OCI-LY7 (cell line): ENCODE measurements around the gene MIPEP. TPM values are rescaled to one million over a fixed set of nuclear protein-coding genes. Genes with fewer than 3 reads are reported as not detected.

ENCODE experiments used
- BruUV-seq: library from RNA; stranded (reverse); fragments of 400-500 nt; replicated peaks from 2 replicates; lab custom pipeline; 2021; lab: Mats Ljungman, UMichigan
- CTCF ChIA-PET: fragments of 300-600 bp; sonication (Branson Sonifier 250); formaldehyde crosslinking; loops from one replicate; lab custom pipeline; 2022; ENCODE audit warnings: antibody characterized with exemption; ENCODE audit not compliant: unreplicated experiment; lab: Charles Lee
- POLR2A ChIA-PET: fragments of 300-600 bp; sonication (Branson Sonifier 250); formaldehyde crosslinking; loops from one replicate; lab custom pipeline; 2022; ENCODE audit warnings: antibody characterized with exemption; lab: Charles Lee
- DNase-seq: peaks from one replicate; pipeline ENCODE4 v3.0.0-alpha.2; 2015; ENCODE audit warnings: low spot score
- H2AFZ ChIP-seq: fragments of 200-600 bp; sonication (generic), shearing (Covaris generic); 2 replicates; pipeline ENCODE4 v1.6.1; 2014; ENCODE audit warnings: mild to moderate bottlenecking, antibody characterized with exemption, low read length, moderate library complexity
- H3K27ac ChIP-seq: fragments of 200-600 bp; sonication (generic); 2 replicates; pipeline ENCODE4 v1.5.1; 2014; ENCODE audit warnings: mixed run types, low read depth, mild to moderate bottlenecking, moderate library complexity, low read length, inconsistent platforms; ENCODE audit not compliant: poor library complexity, severe bottlenecking
- H3K36me3 ChIP-seq: fragments of 200-600 bp; sonication (generic); 2 replicates; pipeline ENCODE4 v1.6.1; 2014; ENCODE audit warnings: mild to moderate bottlenecking, antibody characterized with exemption, low read length, moderate library complexity, mixed read lengths; ENCODE audit not compliant: insufficient read depth
- H3K4me1 ChIP-seq: fragments of 200-600 bp; sonication (generic); 2 replicates; pipeline ENCODE4 v1.5.1; 2014; ENCODE audit warnings: mild to moderate bottlenecking, low read length; ENCODE audit not compliant: insufficient read depth, poor library complexity, severe bottlenecking
- H3K4me2 ChIP-seq: fragments of 200-600 bp; sonication (generic); 2 replicates; pipeline ENCODE4 v1.6.1; 2014; ENCODE audit warnings: mild to moderate bottlenecking, low read length
- H3K4me3 ChIP-seq: fragments of 200-600 bp; sonication (generic); 2 replicates; pipeline ENCODE4 v1.5.1; 2014; ENCODE audit warnings: mild to moderate bottlenecking, low read depth, low read length; ENCODE audit not compliant: poor library complexity, severe bottlenecking
- H3K79me2 ChIP-seq: fragments of 200-600 bp; sonication (generic); 2 replicates; pipeline ENCODE4 v1.6.1; 2016; ENCODE audit warnings: low read depth, mild to moderate bottlenecking, low read length, moderate library complexity, mixed read lengths; ENCODE audit not compliant: insufficient read depth
- H3K9me2 ChIP-seq: fragments of 200-600 bp; sonication (generic); 2 replicates; pipeline ENCODE4 v1.6.1; 2016; ENCODE audit warnings: mild to moderate bottlenecking, low read length, mixed read lengths; ENCODE audit not compliant: insufficient read depth
- H3K9me3 ChIP-seq: fragments of 200-600 bp; sonication (generic); 2 replicates; pipeline ENCODE4 v1.6.1; 2014; ENCODE audit warnings: mild to moderate bottlenecking, mixed run types, low read length, mixed read lengths
- H4K20me1 ChIP-seq: fragments of 200-600 bp; sonication (generic); 2 replicates; pipeline ENCODE4 v1.6.1; 2014; ENCODE audit warnings: mild to moderate bottlenecking, antibody characterized with exemption, low read length, moderate library complexity, mixed read lengths; ENCODE audit not compliant: insufficient read depth
- CTCF ChIP-seq: fragments of 200-600 bp; sonication (generic); conservative IDR thresholded peaks from 2 replicates; pipeline ENCODE4 v1.5.1; 2014; ENCODE audit warnings: mild to moderate bottlenecking, antibody characterized with exemption, low read length, moderate library complexity, mixed read lengths
- EZH2phosphoT487 ChIP-seq: fragments of 200-600 bp; sonication (generic); IDR thresholded peaks from 2 replicates; pipeline ENCODE4 v1.6.1; 2018; ENCODE audit warnings: low read depth, borderline replicate concordance, mild to moderate bottlenecking, mixed run types, antibody characterized with exemption, low read length, moderate library complexity, mixed read lengths
- intact Hi-C: fragments of 100-400 bp; cut with micrococcal nuclease; formaldehyde crosslinking; loops from one replicate; pipeline ENCODE4 v1.10.0; 2022; ENCODE audit not compliant: unreplicated experiment
- total RNA-seq, 2 experiments: library from RNA; depleted of rRNA in 1 of 2; stranded (reverse); fragments of >200 nt in 1 of 2; shearing (Covaris generic) in 1 of 2; gene quantifications; 2 replicates each; pipeline ENCODE4 v1.2.3, GENCODE V29; 2014 to 2022

The MIPEP gene
- total RNA-seq, 2 experiments from 2014 or later = 13.5 to 15.7 TPM

- CTCF ChIA-PET = interaction anchor here (1.1 kb wide), 1 partner anchor 14 kb away, joined by 3 read pairs; no protein-coding TSS in a partner anchor
- TF ChIP-seq EZH2phosphoT487 (no peak), CTCF (no peak)
- peak; percentile 78 for DNase-seq
- peaks cover 33% of the 10 kb centered on the region for H3K4me1 ChIP-seq
- H2AFZ ChIP-seq = peak overlapping the region; percentile 41; the same call in 1 of the 2 replicates
- no TSS peak for BruUV-seq
- H3K79me2 ChIP-seq = no peaks in the 10 kb centered on the region
- H4K20me1 ChIP-seq = no peaks in the 10 kb centered on the region
- intact Hi-C loops = loop anchor here (1.0 to 10.0 kb wide), 2 partner anchors 30 to 402 kb away; no protein-coding TSS in a partner anchor
- H3K27ac ChIP-seq = peak overlapping the region; percentile 77
- H3K4me3 ChIP-seq = peak overlapping the region; percentile 35
- no peaks in the 10 kb centered on the region for H3K9me2 ChIP-seq
- POLR2A ChIA-PET = interaction anchor here (0.7 to 2.6 kb wide), 4 partner anchors 11 to 107 kb away, joined by 3 to 18 read pairs (median 8); no protein-coding TSS in a partner anchor
- H3K36me3 ChIP-seq = no peaks in the 10 kb centered on the region
- peak overlapping the region; percentile 62 for H3K4me2 ChIP-seq
- no peaks in the 10 kb centered on the region for H3K9me3 ChIP-seq
Observed at GRCh38 chr13:23776698-23777574, 112.3 kb downstream of the MIPEP start.

- POLR2A ChIA-PET = interaction anchor here (1.1 kb wide), 2 partner anchors 9 to 22 kb away, joined by 3 to 4 read pairs; no protein-coding TSS in a partner anchor
- peaks cover 21% of the 10 kb centered on the region for H3K4me1 ChIP-seq
Observed at GRCh38 chr13:23772717-23773116, 116.5 kb downstream of the MIPEP start.

More at GRCh38 chr13:23772717-23773116, 116.5 kb downstream of the MIPEP start:
- H3K9me2 ChIP-seq = no peaks in the 10 kb centered on the region
- no peak overlapping the region for H3K4me2 ChIP-seq
- no peak overlapping the region for H3K27ac ChIP-seq
- no peak overlapping the region for H2AFZ ChIP-seq
- no peaks in the 10 kb centered on the region for H3K9me3 ChIP-seq
- intact Hi-C loops = loop anchor here (10.0 kb wide), 1 partner anchor 398 kb away; no protein-coding TSS in a partner anchor
- DNase-seq = no peak
- no peaks in the 10 kb centered on the region for H3K79me2 ChIP-seq
- H3K36me3 ChIP-seq = no peaks in the 10 kb centered on the region
- BruUV-seq = no TSS peak
- no peak overlapping the region for H3K4me3 ChIP-seq
- H4K20me1 ChIP-seq = no peaks in the 10 kb centered on the region
- TF ChIP-seq EZH2phosphoT487 (no peak), CTCF (no peak)
- CTCF ChIA-PET = no interaction called here
